IPS-18c (cell line): ENCODE measurements around the gene MAPKAPK3.

Source experiments
- H3K4me3 ChIP-seq: 2 replicates; pipeline ENCODE4 v1.7.0; 2013; ENCODE audit warnings: low read depth, mild to moderate bottlenecking, low read length, moderate library complexity; ENCODE audit not compliant: insufficient read depth
- H3K9me3 ChIP-seq: one replicate; pipeline ENCODE4 v1.6.1; 2013; ENCODE audit warnings: mild to moderate bottlenecking, low read length, moderate library complexity; ENCODE audit not compliant: control insufficient read depth, insufficient read depth

MAPKAPK3 gene

GRCh38 chr3:50604110-50604621 lies 12.8 kb upstream of the MAPKAPK3 start:
- no peaks in the 10 kb centered on the region for H3K9me3 ChIP-seq
- no peak overlapping the region for H3K4me3 ChIP-seq

- no peak overlapping the region for H3K4me3 ChIP-seq
Measured at GRCh38 chr3:50604628-50605588, 12.0 kb upstream of the MAPKAPK3 start.

GRCh38 chr3:50605901-50606326 lies 11.0 kb upstream of the MAPKAPK3 start:
- Histone ChIP-seq H3K4me3 (no peak overlapping the region), H3K9me3 (no peaks in the 10 kb centered on the region)

More at GRCh38 chr3:50604628-50605588, 12.0 kb upstream of the MAPKAPK3 start:
- H3K9me3 ChIP-seq: no peaks in the 10 kb centered on the region

- Histone ChIP-seq H3K4me3 (no peak overlapping the region), H3K9me3 (no peaks in the 10 kb centered on the region)
Measured at GRCh38 chr3:50606596-50606995, 10.4 kb upstream of the MAPKAPK3 start.

- H3K4me3 ChIP-seq: no peak overlapping the region
- H3K9me3 ChIP-seq: no peaks in the 10 kb centered on the region
Measured at GRCh38 chr3:50607271-50608091, 9.5 kb upstream of the MAPKAPK3 start.

- no peaks in the 10 kb centered on the region for H3K9me3 ChIP-seq
- H3K4me3 ChIP-seq: no peak overlapping the region
Measured at GRCh38 chr3:50608278-50608677, 8.7 kb upstream of the MAPKAPK3 start.

GRCh38 chr3:50609071-50609762 lies 7.7 kb upstream of the MAPKAPK3 start:
- no peak overlapping the region for H3K4me3 ChIP-seq

GRCh38 chr3:50609763-50610085 lies 7.2 kb upstream of the MAPKAPK3 start:
- Histone ChIP-seq H3K4me3 (no peak overlapping the region), H3K9me3 (no peaks in the 10 kb centered on the region)

More at GRCh38 chr3:50609071-50609762, 7.7 kb upstream of the MAPKAPK3 start:
- no peaks in the 10 kb centered on the region for H3K9me3 ChIP-seq

- Histone ChIP-seq H3K9me3 (no peaks in the 10 kb centered on the region), H3K4me3 (peak overlapping the region; percentile 61; the same call in 1 of the 2 replicates)
Measured at GRCh38 chr3:50610181-50610971, 6.6 kb upstream of the MAPKAPK3 start.

GRCh38 chr3:50610992-50611463 lies 5.9 kb upstream of the MAPKAPK3 start:
- Histone ChIP-seq H3K4me3 (peak overlapping the region; percentile 61), H3K9me3 (no peaks in the 10 kb centered on the region)

- Histone ChIP-seq H3K9me3 (no peaks in the 10 kb centered on the region), H3K4me3 (peak within 1 kb of the TSS; percentile 61)
Measured at GRCh38 chr3:50611464-50612233, 5.3 kb upstream of the MAPKAPK3 start, which contains the start of gene CISH. Gene CISH, minus strand, starts transcription at chr3:50611774. Its CDS starts 124 bp downstream, at chr3:50611650.

- H3K4me3 ChIP-seq: peak overlapping the region; percentile 61
- no peaks in the 10 kb centered on the region for H3K9me3 ChIP-seq
Measured at GRCh38 chr3:50612234-50612882, 4.6 kb upstream of the MAPKAPK3 start.

GRCh38 chr3:50612970-50613846 lies 3.7 kb upstream of the MAPKAPK3 start:
- H3K4me3 ChIP-seq: no peak overlapping the region

GRCh38 chr3:50615190-50615589 lies 1.8 kb upstream of the MAPKAPK3 start:
- no peaks in the 10 kb centered on the region for H3K9me3 ChIP-seq
- H3K4me3 ChIP-seq: no peak overlapping the region

More at GRCh38 chr3:50612970-50613846, 3.7 kb upstream of the MAPKAPK3 start:
- H3K9me3 ChIP-seq: no peaks in the 10 kb centered on the region
